Endothelial cell of hepatic sinusoid (primary cell): Measurements from ENCODE around the gene CEP164.

ENCODE experiments used
- in situ Hi-C: cut with HindIII; loops from 2 replicates; pipeline ENCODE4 v1.10.0; 2017; ENCODE audit warnings: low sequenced_read_pairs

The CEP164 gene

GRCh38 chr11:117303646-117304315 lies 23.9 kb upstream of the CEP164 start:
- in situ Hi-C loops = no loop called here

GRCh38 chr11:117305145-117305544 lies 22.5 kb upstream of the CEP164 start:
- in situ Hi-C loops = no loop called here

- in situ Hi-C loops = no loop called here
Measured at GRCh38 chr11:117309310-117309709, 18.3 kb upstream of the CEP164 start.

- in situ Hi-C loops = no loop called here
Measured at GRCh38 chr11:117313091-117313490, 14.6 kb upstream of the CEP164 start.

GRCh38 chr11:117313828-117314768 lies 13.6 kb upstream of the CEP164 start:
- in situ Hi-C loops = no loop called here

- in situ Hi-C loops = no loop called here
Measured at GRCh38 chr11:117314840-117315239, 12.8 kb upstream of the CEP164 start.

- in situ Hi-C loops = no loop called here
Measured at GRCh38 chr11:117315285-117316196, 12.1 kb upstream of the CEP164 start.

- in situ Hi-C loops = no loop called here
Measured at GRCh38 chr11:117316197-117316961, 11.3 kb upstream of the CEP164 start, which contains the start of gene BACE1. TSS of gene BACE1 (minus strand) at chr11:117316256. CDS start at chr11:117315795, 461 bp downstream.

- in situ Hi-C loops = no loop called here
Measured at GRCh38 chr11:117318738-117319137, 8.9 kb upstream of the CEP164 start.

- in situ Hi-C loops = no loop called here
Measured at GRCh38 chr11:117319214-117319840, 8.3 kb upstream of the CEP164 start.

- in situ Hi-C loops = loop anchor here (5.0 kb wide), 1 partner anchor 85 kb away; no protein-coding TSS in a partner anchor
Measured at GRCh38 chr11:117327255-117327566, 443 bp upstream of the CEP164 start.

- in situ Hi-C loops = loop anchor here (5.0 kb wide), 1 partner anchor 86 kb away; no protein-coding TSS in a partner anchor
Measured at GRCh38 chr11:117328375-117329010, 839 bp downstream of the CEP164 start.

- in situ Hi-C loops = no loop called here
Measured at GRCh38 chr11:117332843-117333242, 5.2 kb downstream of the CEP164 start.

- in situ Hi-C loops = no loop called here
Measured at GRCh38 chr11:117333917-117334316, 6.3 kb downstream of the CEP164 start.

GRCh38 chr11:117334896-117335295 lies 7.2 kb downstream of the CEP164 start:
- in situ Hi-C loops = loop anchor here (5.0 kb wide), 1 partner anchor 107 kb away; no protein-coding TSS in a partner anchor

GRCh38 chr11:117335399-117335798 lies 7.7 kb downstream of the CEP164 start:
- in situ Hi-C loops = loop anchor here (5.0 kb wide), 1 partner anchor 107 kb away; no protein-coding TSS in a partner anchor

- in situ Hi-C loops = loop anchor here (5.0 kb wide), 1 partner anchor 105 kb away; no protein-coding TSS in a partner anchor
Measured at GRCh38 chr11:117337076-117337475, 9.4 kb downstream of the CEP164 start.

GRCh38 chr11:117345039-117345438 lies 17.4 kb downstream of the CEP164 start:
- in situ Hi-C loops = no loop called here

- in situ Hi-C loops = no loop called here
Measured at GRCh38 chr11:117354550-117354949, 26.9 kb downstream of the CEP164 start.
